ENCODE measurements around the gene XYLT1. TPM values are rescaled to one million over a fixed set of nuclear protein-coding genes. Genes with fewer than 3 reads are reported as not detected.

Gene XYLT1
- total RNA-seq, 6 experiments from 2014 or later, result 0.48 to 2.0 (median 0.59) TPM

GRCh38 chr16:17229766-17230165 lies 241.0 kb downstream of the XYLT1 start:
- Histone ChIP-seq H3K27ac (no peak overlapping the region), H3K36me3 (no peaks in the 10 kb centered on the region), H3K4me1 (no peaks in the 10 kb centered on the region), H3K27me3 (no peaks in the 10 kb centered on the region), H3K9me3 (no peaks in the 10 kb centered on the region), H3K4me3 (no peak overlapping the region)
- no peak for TF ChIP-seq CTCF (IDR thresholded peaks at IDR 0.05)
- no peak for TF ChIP-seq POLR2A (IDR thresholded peaks at IDR 0.05)
- intact Hi-C loops (cut with DNase I), result no loop called here
- no peak for DNase-seq
- 81% methylated on average over 2 of the region's 4 CpGs for WGBS (ENCODE audit: insufficient coverage, low coverage, low lambda C conversion rate, missing lambda C conversion rate)
- no peak for ATAC-seq

- Histone ChIP-seq H3K36me3 (no peaks in the 10 kb centered on the region), H3K27me3 (no peaks in the 10 kb centered on the region), H3K9me3 (no peaks in the 10 kb centered on the region), H3K4me3 (no peak overlapping the region), H3K4me1 (no peaks in the 10 kb centered on the region), H3K27ac (no peak overlapping the region)
- intact Hi-C loops (cut with DNase I), result no loop called here
- no peak for ATAC-seq
- TF ChIP-seq POLR2A (IDR thresholded peaks at IDR 0.05), result no peak
- TF ChIP-seq CTCF (IDR thresholded peaks at IDR 0.05), result no peak
- 60% methylated on average over 6 of the region's 6 CpGs for WGBS (ENCODE audit: insufficient coverage, low coverage, low lambda C conversion rate, missing lambda C conversion rate)
- no peak for DNase-seq
These were observed 241.6 kb downstream of the XYLT1 start for GRCh38 chr16:17229131-17229530.

DNA sequence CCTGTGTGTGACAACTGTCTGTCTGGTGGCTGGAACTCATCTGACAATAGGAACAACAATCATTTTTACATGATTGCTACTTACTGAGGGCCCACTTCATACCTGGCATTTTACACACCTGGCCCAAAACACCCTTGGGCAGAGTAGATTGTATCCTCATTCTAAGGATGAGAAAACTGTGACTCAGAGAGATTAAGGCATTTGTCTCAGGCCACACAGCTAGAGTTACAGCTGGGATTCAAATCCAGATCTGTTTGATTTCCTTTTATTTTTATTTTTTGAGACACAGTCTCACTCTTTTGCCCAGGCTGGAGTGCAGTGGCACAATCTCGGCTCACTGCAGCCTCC lies 242.1 kb downstream of the XYLT1 start:
- 56% methylated on average over 1 of the region's 1 CpG for WGBS (ENCODE audit: insufficient coverage, low coverage, low lambda C conversion rate, missing lambda C conversion rate)
- Histone ChIP-seq H3K27ac (no peak overlapping the region), H3K27me3 (no peaks in the 10 kb centered on the region), H3K36me3 (no peaks in the 10 kb centered on the region), H3K4me3 (no peak overlapping the region), H3K9me3 (no peaks in the 10 kb centered on the region), H3K4me1 (no peaks in the 10 kb centered on the region)
- ATAC-seq (no peak), DNase-seq (no peak)
- intact Hi-C loops (cut with DNase I), result no loop called here
- TF ChIP-seq POLR2A (IDR thresholded peaks at IDR 0.05) (no peak), CTCF (IDR thresholded peaks at IDR 0.05) (no peak)

DNA sequence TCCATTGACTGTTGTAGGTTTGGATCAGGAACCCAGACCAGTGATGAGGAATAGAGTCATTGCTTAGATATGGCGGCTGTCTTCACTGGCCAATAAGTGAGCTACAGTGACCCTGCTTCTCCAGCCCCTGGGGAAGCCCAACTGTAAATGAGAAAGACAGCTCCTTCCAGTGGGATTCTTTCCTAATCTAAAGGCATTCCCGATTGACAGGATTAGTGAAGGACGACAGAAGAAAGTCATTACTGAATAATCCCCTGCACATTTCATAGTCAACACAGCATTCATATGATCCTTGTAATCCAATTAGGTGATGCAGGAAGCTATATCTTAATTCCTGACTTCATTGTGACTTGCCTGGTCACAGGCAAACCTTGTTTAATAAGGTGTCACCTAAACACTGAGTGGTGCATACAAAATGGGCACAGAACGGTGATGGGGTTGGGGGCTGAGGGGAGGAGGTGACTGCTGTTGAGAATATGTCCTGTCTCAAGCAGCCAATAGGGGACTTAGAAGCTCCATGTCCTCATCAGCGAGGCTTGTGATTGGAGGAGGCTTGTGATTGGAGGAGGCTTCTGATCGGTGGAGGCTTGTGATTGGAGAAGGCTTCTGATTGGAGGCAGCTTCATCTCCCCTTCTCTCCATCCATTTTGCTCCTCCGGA lies 242.6 kb downstream of the XYLT1 start:
- ATAC-seq (no peak), DNase-seq (no peak)
- 64% methylated on average over 7 of the region's 7 CpGs for WGBS (ENCODE audit: insufficient coverage, low coverage, low lambda C conversion rate, missing lambda C conversion rate)
- no peak overlapping the region for H3K4me3 ChIP-seq
- H3K4me1 ChIP-seq, result no peaks in the 10 kb centered on the region
- TF ChIP-seq POLR2A (IDR thresholded peaks at IDR 0.05) (no peak), CTCF (IDR thresholded peaks at IDR 0.05) (no peak)
- intact Hi-C loops (cut with DNase I), result no loop called here
- no peaks in the 10 kb centered on the region for H3K9me3 ChIP-seq
- H3K27ac ChIP-seq, result no peak overlapping the region
- no peaks in the 10 kb centered on the region for H3K36me3 ChIP-seq
- H3K27me3 ChIP-seq, result no peaks in the 10 kb centered on the region

DNA sequence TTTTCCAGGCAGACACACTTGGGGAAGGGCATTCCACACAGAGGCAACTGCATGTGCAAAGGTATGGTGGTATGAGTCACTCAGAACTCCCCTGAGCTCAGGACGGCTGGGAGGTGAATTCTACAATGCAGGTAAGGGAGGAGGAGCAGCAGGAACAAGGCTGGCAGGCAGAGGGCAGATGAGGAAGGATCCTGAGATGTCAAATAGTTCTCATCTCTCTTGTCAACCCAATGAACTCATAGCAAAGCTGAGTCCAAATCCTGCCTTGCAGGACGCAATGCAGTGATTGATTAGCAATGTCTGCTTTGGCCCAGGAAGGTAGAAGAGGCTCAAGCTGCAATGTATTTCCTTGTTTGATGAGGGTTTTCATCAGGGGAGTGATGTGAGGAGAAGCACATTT lies 243.5 kb downstream of the XYLT1 start:
- TF ChIP-seq CTCF (IDR thresholded peaks at IDR 0.05) (no peak), POLR2A (IDR thresholded peaks at IDR 0.05) (no peak)
- Histone ChIP-seq H3K4me3 (no peak overlapping the region), H3K27ac (no peak overlapping the region), H3K9me3 (no peaks in the 10 kb centered on the region), H3K4me1 (no peaks in the 10 kb centered on the region), H3K27me3 (no peaks in the 10 kb centered on the region), H3K36me3 (no peaks in the 10 kb centered on the region)
- ATAC-seq (no peak), DNase-seq (no peak)
- intact Hi-C loops (cut with DNase I), result no loop called here
- WGBS (ENCODE audit: insufficient coverage, low coverage, low lambda C conversion rate, missing lambda C conversion rate), result 41% methylated on average over 2 of the region's 2 CpGs
